Hepatocyte (in vitro differentiated cells): ENCODE results near the gene TNFSF9. TPM values are rescaled to one million over a fixed set of nuclear protein-coding genes. Genes with fewer than 3 reads are reported as not detected.

Experiments used
- DNase-seq: peaks from one replicate; pipeline ENCODE4 v3.0.0-alpha.2; 2016; ENCODE audit warnings: low spot score
- H2AFZ ChIP-seq: fragments of 200-600 bp; sonication (generic); 2 replicates; pipeline ENCODE4 v1.6.0; 2016; ENCODE audit warnings: antibody characterized with exemption, mild to moderate bottlenecking
- H3K27ac ChIP-seq: fragments of 200-600 bp; sonication (generic); 2 replicates; pipeline ENCODE4 v1.5.1; 2016; ENCODE audit warnings: mild to moderate bottlenecking
- H3K27me3 ChIP-seq: fragments of 200-600 bp; sonication (generic); 2 replicates; pipeline ENCODE4 v1.6.1; 2016
- H3K36me3 ChIP-seq: fragments of 200-600 bp; sonication (generic); replicated peaks from 2 replicates; pipeline ENCODE4 v1.5.1; 2016; ENCODE audit warnings: low read depth; ENCODE audit not compliant: insufficient read depth
- H3K4me1 ChIP-seq: fragments of 200-600 bp; sonication (generic); 2 replicates; pipeline ENCODE4 v1.5.1; 2016; ENCODE audit warnings: mild to moderate bottlenecking, moderate library complexity; ENCODE audit not compliant: insufficient read depth
- H3K4me2 ChIP-seq: fragments of 200-600 bp; sonication (generic); 2 replicates; pipeline ENCODE4 v1.6.0; 2016
- H3K4me3 ChIP-seq: fragments of 200-600 bp; sonication (generic); 2 replicates; pipeline ENCODE4 v1.5.1; 2016; ENCODE audit warnings: mild to moderate bottlenecking
- H3K79me2 ChIP-seq: fragments of 200-600 bp; sonication (generic); 2 replicates; pipeline ENCODE4 v1.6.0; 2017; ENCODE audit warnings: mild to moderate bottlenecking
- H3K9me2 ChIP-seq: fragments of 200-600 bp; sonication (generic); replicated peaks from 2 replicates; pipeline ENCODE4 v1.6.0; 2017; ENCODE audit warnings: mild to moderate bottlenecking; ENCODE audit not compliant: insufficient read depth
- H3K9me3 ChIP-seq: fragments of 200-600 bp; sonication (generic); 2 replicates; pipeline ENCODE4 v1.5.1; 2016; ENCODE audit warnings: low read depth, mild to moderate bottlenecking
- H4K20me1 ChIP-seq: fragments of 200-600 bp; sonication (generic); 2 replicates; pipeline ENCODE4 v1.6.0; 2016; ENCODE audit warnings: mild to moderate bottlenecking; ENCODE audit not compliant: insufficient read depth, poor library complexity, severe bottlenecking
- CTCF ChIP-seq: fragments of 200-600 bp; sonication (generic); IDR thresholded peaks from 2 replicates; pipeline ENCODE4 v1.5.1; 2016; ENCODE audit warnings: antibody characterized with exemption, mild to moderate bottlenecking; ENCODE audit not compliant: poor library complexity
- EZH2 ChIP-seq: fragments of 200-600 bp; sonication (generic); IDR thresholded peaks from 2 replicates; pipeline ENCODE4 v1.6.1; 2016; ENCODE audit warnings: antibody characterized with exemption, mild to moderate bottlenecking, borderline replicate concordance
- EZH2phosphoT487 ChIP-seq: fragments of 200-600 bp; sonication (generic); IDR thresholded peaks from one replicate; pipeline ENCODE4 v1.6.1; 2018; ENCODE audit warnings: antibody characterized with exemption, mild to moderate bottlenecking, low read depth, moderate library complexity; ENCODE audit not compliant: unreplicated experiment, severe bottlenecking
- WGBS: methylation state at CpG from one replicate; pipeline ENCODE4 v1.1.6; 2016; ENCODE audit warnings: low lambda C conversion rate; ENCODE audit errors: missing lambda C conversion rate; 5-methylcytosine and 5-hydroxymethylcytosine counted together
- polyA plus RNA-seq: library from polyadenylated mRNA; unstranded; fragments of >200 nt; fragmentation: Nextera tagmentation; extraction: Ambion mirVana; gene quantifications from 2 replicates; pipeline ENCODE4 v1.2.1, GENCODE V29; 2016
- total RNA-seq: library from RNA; depleted of rRNA; stranded (reverse); fragments of >200 nt; gene quantifications from 2 replicates; pipeline ENCODE4 v1.2.3, GENCODE V29; 2014

The TNFSF9 gene
- total and polyA plus RNA-seq, 2 experiments from 2014 or later, result 2.6 to 3.8 TPM

DNA sequence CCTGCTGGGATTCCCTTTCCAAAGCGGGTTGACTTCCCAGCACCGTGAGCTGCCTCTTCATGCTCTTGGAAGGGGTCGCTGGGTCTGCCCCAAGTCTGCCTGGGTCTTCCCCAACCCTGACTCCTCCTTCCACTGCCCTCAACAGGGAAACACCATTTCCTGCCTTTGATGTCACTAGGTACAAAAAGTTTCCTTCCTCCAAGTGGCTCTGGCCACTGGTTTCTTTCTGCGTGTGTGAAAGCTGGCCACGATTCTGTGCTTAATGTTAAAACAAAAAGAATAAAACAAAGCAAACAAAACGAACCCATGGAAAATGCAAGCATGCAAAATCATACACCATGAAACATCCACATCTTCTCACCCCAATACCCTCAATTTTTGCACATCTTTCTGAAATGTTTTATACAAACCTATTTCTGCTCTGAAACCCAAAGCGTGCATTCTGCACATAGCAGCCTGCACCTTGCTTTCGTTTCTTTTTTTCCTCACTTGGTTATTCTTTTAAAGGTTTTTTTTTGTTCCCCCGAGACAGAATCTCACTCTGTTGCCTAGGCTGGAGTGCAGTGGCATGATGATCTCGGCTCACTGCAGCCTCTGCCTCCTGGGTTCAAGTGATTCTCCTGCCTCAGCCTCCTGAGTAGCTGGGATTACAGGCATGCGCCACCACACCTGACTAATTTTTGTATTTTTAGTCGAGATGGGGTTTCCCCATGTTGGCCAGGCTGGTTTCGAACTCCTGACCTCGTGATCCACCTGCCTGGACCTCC lies 12.5 kb upstream of the TNFSF9 start:
- no peak overlapping the region for H3K27ac ChIP-seq
- no peak for DNase-seq
- no peaks in the 10 kb centered on the region for H3K4me1 ChIP-seq
- H3K79me2 ChIP-seq, result no peaks in the 10 kb centered on the region
- TF ChIP-seq CTCF, result no peak
- no peak for TF ChIP-seq EZH2
- TF ChIP-seq EZH2phosphoT487, result no peak
- no peaks in the 10 kb centered on the region for H3K36me3 ChIP-seq
- WGBS, result 78% methylated on average over 14 of the region's 14 CpGs
- no peak overlapping the region for H2AFZ ChIP-seq
- no peaks in the 10 kb centered on the region for H3K9me2 ChIP-seq
- H3K4me3 ChIP-seq, result no peak overlapping the region
- H3K4me2 ChIP-seq, result no peak overlapping the region
- no peaks in the 10 kb centered on the region for H3K27me3 ChIP-seq
- H3K9me3 ChIP-seq, result no peaks in the 10 kb centered on the region
- H4K20me1 ChIP-seq, result no peaks in the 10 kb centered on the region

- WGBS, result 69% methylated on average over 2 of the region's 2 CpGs
- Histone ChIP-seq H3K9me3 (no peaks in the 10 kb centered on the region), H3K4me3 (no peak overlapping the region), H4K20me1 (no peaks in the 10 kb centered on the region), H3K36me3 (no peaks in the 10 kb centered on the region), H3K9me2 (no peaks in the 10 kb centered on the region), H3K79me2 (no peaks in the 10 kb centered on the region), H3K27ac (no peak overlapping the region), H2AFZ (no peak overlapping the region), H3K4me2 (no peak overlapping the region), H3K4me1 (no peaks in the 10 kb centered on the region), H3K27me3 (no peaks in the 10 kb centered on the region)
- DNase-seq, result no peak
- no peak for TF ChIP-seq EZH2phosphoT487
- TF ChIP-seq CTCF, result no peak
- TF ChIP-seq EZH2, result no peak
Observed at GRCh38 chr19:6519289-6519688, 11.5 kb upstream of the TNFSF9 start.

DNA sequence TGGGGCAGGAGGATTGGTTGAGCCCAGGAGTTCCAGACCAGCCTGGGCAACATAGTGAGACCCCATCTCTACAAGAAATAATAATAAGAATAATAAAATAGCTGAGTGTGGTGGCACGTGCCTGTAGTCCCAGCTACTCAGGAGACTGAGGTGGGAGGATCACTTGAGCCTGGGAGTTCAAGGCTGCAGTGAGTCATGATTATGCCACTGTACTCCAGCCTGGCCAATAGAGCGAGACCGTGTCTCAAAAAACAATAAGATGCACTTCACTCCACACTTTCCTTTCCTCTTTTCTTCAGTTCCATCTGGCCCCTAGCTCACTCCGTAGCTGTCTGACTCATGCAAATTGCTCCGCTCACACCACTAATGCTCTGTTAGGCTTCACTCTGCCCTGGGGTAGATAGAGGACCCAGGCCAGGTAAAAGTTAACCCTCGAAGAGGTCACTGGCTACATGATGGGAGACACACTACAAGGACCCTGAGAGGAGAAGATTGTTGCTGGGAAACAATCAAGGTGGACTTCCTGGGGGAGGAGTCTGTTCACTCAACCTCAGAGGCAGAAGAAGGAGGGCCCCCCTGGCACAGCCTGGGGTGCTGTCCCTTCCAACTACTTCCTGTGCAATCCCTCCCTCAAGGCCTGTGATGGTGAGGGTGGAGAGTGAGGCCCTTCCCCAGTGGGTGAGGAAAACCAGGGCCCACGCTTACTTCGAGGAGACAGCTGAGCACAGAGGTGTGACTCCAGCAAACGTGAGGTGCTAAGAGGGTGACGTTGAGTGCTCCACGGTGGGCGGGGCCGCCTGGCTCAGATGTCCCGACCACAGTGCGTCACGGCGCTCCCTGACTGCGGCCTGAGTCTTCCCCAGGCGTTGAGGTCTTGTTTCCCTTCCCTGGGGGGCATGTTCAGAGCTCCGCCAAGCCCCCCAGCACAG lies 8.8 kb upstream of the TNFSF9 start:
- Histone ChIP-seq H3K79me2 (no peaks in the 10 kb centered on the region), H3K27ac (no peak overlapping the region), H3K9me2 (no peaks in the 10 kb centered on the region), H4K20me1 (no peaks in the 10 kb centered on the region), H3K4me2 (no peak overlapping the region), H3K4me3 (no peak overlapping the region), H3K27me3 (no peaks in the 10 kb centered on the region), H2AFZ (no peak overlapping the region), H3K36me3 (no peaks in the 10 kb centered on the region), H3K9me3 (no peaks in the 10 kb centered on the region), H3K4me1 (no peaks in the 10 kb centered on the region)
- WGBS, result 63% methylated on average over 20 of the region's 20 CpGs
- TF ChIP-seq EZH2 (no peak), EZH2phosphoT487 (no peak), CTCF (no peak)
- no peak for DNase-seq
